GM21447 (cell line): ENCODE measurements around the gene HACL1.
"Not testable (repeated sequence)": the region's sequence is repeated elsewhere in the genome, so short reads cannot be mapped to it uniquely, and the experiment has no call there.

Experiments used
- ATAC-seq: cut with Tn5 transposase; IDR thresholded peaks from one replicate; pipeline ENCODE4 v1.9.1; 2021; ENCODE audit not compliant: unreplicated experiment

HACL1 gene

DNA sequence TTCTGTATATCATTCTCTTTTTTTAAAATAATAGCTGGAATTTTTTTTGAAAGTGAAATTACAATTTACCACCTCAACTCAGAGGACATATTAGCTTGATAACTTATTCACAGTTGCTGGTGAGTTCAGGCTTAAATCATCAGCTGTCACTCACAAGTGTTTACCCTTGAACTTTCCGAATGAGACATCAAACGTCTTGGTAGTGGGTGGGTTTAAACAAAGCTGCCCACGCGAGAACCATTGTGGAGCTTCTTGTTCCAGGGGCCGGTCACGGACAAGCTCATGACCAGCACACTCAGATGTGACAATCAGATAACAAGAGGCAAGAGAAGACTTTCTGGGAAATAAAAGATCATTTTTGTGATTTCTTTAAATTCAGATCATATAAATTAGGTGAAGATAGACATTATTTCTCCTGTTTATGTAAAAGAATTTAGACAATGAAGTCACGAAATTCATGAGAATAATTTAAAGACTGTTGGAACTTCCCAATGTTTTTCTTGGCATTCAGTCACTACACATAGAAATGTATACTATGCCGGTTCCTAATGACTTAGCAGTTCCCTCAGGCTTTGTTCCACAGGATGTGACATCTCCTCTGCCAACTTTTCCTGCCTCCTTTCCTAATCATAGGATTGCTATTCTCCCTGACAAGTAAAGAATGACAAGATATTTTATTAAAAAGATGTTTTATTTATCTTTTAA is 29.4 kb upstream of the HACL1 start:
- no peak for ATAC-seq

DNA sequence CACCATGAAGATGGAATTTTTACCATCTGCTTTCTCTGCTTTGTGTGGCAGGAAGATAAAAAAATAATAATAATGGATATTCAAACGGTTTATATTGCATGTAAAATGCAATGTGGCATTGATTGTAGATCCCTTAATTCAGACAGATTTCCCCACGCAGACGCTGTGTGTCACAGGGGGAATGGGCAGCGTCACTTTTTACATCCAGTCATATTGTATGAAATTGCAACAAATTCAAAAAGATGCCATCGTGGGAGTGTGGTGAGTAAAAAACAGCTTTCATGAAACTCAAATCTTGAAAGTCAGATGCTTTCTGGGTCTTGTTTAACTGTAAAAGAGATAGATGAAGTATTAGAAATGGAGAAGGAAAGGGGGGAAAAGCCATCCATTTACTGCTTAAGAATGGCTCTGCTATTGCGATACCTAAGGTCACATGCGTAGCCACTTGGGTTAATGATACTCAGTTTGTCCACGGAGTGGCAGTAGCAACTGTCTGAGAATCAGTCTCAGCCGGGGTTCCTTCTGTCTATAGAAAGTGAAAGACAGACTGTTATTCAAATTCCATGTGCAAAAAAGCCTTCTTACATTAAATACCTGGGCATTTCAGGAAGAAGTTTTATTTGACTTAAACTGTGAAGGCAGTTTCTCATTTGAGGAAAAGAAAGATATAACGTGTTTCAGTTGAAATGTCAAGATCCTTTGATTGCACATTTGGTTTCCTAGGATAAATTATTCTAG is 28.7 kb upstream of the HACL1 start:
- peak; percentile 99 for ATAC-seq

DNA sequence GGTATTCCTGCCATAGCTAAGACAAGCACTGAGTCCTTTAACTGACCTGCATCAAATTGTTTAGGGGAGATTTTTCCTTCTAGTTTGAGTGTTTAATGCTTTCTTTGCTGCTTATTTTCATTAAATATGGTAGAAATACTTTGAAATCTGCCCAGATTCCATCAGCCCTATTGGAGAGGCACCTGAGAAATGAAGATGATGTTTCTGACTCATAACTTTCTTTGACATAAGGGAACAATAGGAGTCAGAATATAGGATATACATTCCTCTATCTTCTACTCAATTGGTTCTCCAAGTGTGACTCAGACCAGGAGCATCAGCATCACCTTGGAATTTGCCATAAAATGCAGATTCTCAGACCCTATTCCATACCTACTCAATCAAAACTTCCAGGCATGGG is 27.6 kb upstream of the HACL1 start:
- ATAC-seq = no peak

DNA sequence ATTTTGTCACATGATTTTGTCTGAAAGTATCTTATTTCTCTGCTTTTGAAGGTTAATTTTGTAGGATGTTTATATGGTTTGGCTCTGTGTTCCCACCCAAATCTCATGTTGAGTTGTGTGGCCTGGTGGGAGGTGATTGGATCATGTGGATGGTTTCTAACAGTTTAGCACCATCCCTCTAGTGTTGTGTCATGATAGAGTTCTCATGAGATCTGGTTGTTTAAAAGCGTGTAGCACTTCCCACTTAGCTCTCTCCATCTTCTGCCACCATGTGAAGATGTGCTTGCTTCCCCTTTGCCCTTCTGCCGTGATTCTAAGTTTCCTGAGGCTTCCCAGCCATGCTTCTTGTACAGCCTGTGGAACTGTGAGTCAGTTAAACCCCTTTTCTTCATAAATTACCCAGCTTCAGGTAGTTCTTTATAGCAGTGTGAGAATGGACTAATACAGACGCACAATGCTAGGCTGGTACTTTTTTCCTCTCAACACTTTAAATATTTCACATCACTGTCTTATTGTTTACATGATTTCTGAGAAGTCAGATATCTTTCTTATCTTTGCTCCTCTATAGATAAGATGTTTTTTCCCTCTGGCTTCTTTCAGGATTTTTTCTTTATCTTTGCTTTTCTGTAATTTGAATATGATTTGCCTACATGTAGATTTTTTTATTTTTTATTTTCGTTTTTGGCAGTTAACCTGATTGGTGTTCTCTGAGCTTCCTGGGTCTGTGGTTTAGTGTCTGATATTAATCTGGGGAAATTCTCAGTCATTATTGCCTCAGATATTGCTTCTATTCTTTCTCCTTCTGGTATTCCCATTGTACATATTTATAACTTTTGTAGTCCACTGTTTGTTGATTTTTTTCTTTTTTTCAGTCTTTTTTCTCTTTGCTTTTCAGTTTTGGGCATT is 22.4 kb upstream of the HACL1 start:
- ATAC-seq = no peak

DNA sequence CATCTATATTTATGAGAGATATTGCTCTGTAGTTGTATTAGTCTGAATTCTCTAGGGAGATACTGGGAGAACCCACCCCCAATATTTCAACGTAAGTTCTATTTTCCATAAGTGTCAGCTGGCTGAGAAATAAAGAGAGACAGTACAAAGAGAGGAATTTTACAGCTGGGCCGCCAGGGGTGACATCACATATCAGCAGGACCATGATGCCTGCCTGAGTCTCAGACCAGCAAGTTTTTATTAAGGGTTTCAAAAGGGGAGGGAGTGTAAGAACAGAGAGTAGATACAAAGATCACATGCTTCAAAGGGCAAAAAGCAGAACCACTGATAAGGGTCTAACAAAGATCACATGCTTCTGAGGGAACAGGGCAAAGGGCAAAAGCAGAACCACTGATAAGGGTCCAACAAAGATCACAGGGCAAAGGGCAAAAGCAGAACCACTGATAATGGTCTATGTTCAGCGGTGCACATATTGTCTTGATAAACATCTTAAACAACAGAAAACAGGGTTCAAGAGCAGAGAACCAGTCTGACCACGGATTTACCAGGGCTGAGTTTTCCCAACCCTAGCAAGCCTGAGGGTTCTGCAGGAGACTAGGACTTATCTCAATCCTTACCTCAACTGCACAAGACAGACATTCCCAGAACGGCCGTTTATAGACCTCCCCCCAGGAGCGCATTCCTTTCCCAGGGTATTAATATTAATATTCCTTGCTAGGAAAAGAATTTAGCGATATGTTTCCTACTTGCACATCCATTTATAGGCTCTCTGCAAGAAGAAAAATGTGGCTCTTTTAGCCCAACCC is 18.5 kb upstream of the HACL1 start:
- not testable (repeated sequence) for ATAC-seq

DNA sequence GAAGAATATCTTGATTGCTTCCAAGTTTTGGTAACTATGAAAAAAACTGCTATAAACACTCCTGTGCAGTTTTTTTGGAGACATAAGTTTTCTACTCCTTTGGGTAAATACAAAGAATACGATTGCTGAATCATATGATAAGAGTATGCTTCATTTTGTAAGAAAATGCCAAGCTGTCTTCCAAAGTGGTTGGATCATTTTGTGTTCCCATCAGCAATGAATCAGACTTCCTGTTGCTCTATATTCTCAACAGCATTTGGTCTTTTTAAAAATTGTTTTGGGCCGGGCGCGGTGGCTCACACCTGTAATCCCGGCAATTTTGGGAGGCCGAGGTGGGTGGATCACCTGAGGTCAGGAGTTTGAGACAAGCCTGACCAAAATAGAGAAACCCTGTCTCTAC is 14.7 kb upstream of the HACL1 start:
- no peak for ATAC-seq

DNA sequence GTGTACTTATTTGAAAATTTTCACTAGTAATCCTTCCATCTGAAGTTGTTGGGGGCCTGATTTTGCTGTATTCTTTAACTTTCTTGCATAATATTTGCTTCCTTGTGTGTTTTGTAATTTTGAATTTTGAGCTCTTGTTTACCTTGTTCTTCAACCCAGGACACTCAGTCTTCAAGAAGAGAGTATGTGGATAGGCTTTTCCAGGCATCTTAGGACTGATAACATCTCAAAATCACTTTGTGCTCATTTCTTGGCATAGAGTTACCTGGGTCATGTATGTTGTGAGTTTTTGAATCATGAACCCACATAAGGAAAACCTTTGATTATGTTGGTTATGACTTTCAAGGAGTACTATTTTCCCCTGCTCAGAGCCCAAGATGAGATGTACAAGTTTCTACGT is 13.6 kb upstream of the HACL1 start:
- no peak for ATAC-seq

DNA sequence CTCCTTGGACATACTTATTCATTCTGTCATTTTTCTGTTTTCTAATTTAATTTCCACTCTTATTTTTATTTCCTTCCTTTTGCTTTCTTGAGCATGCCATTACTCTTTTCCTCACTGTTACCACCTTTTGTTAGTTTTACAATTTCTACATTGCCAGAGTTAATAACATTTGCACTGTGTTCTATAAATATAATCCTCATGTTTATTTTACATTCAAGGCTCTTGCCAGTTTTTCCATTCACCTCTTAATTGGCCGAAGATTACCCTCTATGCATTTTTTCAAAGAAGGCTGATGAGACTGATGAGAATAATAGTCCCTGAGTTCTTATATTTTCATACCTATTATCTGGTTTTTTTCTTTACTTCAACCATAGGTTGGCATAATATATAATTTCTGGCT is 10.6 kb upstream of the HACL1 start:
- no peak for ATAC-seq

DNA sequence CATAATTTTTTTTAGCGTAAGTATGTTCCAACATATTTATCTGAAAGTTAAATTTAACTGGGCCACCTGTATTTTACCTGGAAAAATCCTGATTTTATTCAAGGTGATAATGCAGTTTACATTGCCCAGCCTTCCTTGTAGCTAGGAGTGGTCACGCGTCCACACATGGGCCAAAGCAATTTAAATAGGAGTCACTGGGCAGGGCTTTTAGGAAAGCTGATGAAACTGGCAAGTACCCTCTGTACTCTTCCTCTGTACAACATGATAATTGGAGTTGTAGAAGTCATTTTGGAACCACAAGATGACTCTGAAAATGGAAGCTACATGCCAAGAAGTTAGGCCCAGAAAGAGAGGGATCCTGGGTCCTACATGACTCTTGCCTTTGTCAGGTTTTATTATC is 9.6 kb upstream of the HACL1 start:
- ATAC-seq = no peak

DNA sequence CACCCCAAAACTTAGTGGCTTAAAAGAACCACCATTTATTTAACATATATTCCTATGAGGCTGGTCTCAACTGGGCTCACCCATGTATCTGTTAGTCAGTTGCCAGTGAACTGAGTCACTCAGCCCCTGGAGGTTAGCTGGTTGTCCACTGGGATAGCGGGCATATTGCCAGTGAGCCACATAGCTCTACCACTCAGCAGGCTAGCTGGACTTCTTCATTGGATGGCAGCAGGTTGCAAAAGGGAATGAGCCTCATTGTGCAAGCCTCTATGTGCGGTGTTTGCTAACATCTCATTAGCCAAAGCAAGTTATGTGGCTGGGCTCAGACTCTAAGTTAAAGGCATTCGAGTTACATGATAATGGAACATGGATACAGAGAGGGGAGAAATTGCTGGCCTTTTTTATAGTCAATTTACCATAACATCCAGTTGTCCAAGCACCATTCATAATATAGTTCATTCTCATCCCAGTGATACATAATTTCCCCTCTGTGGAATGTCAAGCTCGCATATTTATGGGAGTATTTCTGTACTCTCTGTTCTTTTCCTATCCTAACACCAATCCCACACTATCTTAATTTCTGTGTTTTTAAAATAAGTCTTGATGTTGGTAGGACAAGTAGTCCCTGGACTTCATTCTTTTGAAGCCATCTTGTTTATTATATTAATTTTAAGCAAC is 8.9 kb upstream of the HACL1 start:
- no peak for ATAC-seq

DNA sequence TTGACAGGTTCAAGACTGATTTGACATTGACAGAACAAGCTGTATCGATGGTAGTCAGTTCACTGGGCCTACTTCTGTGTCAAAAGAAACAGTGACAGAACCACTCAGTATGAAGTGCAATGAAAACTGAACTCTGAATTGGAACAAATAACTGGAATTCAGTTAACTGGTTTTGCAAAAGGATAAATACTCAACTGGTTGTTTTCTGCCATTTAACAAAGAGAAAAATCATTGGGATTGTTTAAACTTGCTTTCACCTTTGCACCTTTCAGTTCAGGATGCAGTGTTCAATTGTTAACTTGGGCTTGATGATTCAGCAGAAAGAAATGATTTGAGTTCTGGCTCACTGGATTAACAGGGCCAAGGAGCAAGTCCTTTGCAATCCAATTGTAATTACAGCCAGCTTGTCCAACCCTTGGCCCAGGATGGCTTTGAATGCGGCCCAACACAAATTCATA is 5.1 kb upstream of the HACL1 start:
- no peak for ATAC-seq

DNA sequence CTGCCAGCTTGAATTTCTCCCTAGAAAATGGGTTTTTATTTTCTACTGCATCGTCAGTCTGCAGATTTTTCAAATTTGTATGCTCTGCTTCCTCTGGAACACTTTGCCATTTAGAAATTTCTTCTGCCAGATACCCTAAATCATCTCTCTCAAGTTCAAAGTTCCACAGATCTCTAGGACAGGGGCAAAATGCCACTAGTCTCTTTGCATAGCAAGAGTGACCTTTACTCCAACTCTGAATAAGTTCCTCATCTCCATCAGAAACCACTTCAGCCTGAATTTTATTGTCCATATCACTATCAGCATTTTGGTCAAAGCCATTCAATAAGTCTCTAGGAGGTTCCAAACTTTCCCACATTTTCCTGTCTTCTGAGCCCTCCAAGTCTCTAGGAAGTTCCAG is 3.2 kb upstream of the HACL1 start:
- not testable (repeated sequence) for ATAC-seq

DNA sequence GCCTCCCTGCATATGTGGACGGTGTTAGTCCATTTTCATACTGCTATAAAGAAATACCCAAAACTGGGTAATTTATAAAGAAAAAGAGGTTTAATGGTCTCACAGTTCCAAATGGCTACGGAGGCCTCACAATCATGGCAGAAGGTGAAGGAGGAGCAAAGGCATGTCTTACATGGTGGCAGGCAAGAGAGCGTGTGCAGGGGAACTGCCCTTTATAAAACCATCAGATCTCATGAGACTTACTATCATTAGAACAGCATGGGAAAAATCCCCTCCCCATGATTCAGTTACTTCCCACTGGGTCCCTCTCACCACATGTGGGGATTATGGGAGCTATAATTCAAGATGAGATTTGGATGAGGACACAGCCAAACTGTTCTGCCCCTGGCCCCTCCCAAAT is 1.4 kb upstream of the HACL1 start:
- ATAC-seq = not testable (repeated sequence)

DNA sequence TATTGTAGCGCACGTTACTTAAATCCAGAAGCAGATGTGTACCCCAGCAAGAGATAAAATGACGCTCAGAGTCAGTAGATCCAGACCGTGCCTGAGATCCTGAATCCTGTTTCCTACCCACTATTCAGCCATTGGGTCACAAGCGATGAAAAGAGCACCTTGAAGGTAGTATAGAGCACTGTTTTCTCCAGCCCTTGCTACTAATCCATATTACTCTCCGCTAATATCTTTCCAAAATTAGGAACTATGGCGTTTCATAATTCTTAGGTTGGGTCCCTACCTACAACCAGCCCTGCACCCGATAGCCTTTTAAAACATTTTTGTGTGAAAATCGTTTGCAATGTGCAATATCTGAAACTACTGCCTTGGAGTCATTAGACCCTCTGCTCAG is 772 bp upstream of the HACL1 start:
- peak; percentile 9 for ATAC-seq

DNA sequence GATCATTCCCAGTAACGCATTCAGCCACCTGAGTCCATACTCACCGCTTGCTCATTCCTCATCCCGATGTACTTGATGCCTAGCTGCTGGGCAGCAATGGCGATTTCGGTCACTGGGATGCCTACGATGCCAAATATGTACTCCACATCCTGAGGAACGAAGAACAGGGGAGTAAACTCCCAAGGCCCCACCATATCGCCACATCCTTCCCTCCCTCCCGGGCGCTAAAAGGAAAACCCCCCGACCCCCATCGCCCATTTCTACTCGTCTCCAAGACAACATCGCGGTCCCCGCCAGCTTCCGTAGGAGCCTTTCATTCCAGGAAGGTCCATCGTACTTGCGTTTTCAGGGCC is 347 bp downstream of the HACL1 start:
- ATAC-seq = peak; percentile 13

DNA sequence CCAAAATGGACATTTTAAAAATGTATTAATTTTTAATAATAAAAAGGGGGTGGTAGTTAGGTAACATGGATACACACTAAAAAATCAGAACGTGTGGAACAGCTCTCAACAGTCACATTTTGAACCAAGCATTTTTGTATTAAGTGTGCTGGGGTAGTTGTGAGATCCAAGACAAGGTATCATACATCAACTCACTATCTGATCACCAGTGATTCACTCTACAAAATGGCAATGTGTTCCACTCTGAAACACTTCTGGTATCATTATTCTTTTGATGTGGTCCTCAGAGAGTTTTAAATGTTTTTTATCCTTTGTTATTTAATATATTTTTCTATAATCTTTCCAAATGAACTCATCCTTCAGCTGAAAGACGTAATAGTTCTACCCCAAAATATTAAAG is 5.4 kb downstream of the HACL1 start:
- no peak for ATAC-seq

DNA sequence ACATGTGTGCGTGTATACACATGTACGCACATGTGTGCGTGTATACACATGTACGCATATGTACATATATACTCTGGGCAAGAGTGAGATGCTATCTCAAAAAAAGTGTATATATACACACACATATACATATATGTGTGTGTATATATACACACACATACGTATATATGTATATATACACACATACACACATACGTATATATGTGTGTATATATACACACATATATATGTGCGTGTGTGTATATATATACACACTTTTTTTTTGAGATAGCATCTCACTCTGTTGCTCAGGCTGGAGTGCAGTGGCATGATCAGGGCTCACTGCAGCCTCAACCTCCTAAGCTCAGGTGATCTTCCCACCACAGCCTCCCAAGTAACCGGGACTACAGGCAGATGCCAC is 8.4 kb downstream of the HACL1 start:
- ATAC-seq = no peak

DNA sequence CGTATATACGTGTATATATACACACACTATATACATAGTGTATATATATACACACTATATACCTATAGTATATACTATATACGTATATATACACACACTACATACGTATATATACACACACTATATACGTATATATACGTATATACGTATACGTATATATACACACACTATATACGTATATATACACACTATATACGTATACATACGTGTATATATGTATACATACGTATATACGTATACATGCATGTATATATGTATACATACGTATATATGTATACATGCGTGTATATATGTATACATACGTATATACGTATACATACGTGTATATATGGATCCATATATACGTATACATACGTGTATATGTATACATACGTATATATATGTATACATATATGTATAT is 9.4 kb downstream of the HACL1 start:
- ATAC-seq = no peak

DNA sequence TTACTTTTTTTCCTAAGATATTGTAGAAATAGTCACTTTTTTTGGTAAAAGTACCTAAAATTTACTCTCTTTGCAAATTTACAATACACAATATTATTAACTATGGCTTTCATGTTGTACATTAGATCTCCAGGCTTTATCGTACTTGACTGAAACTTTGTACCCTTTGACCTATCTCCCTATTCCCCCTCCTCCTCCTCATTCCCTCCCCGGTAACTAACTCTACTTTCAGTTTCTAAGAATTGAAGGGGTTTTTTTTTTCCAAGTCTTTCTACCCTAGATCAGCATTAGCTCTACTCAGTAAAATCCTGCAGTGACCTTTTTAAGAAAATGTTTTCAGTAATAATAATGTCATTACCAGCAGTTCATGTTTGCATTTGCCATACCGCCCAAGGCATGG is 10.1 kb downstream of the HACL1 start:
- ATAC-seq = no peak

DNA sequence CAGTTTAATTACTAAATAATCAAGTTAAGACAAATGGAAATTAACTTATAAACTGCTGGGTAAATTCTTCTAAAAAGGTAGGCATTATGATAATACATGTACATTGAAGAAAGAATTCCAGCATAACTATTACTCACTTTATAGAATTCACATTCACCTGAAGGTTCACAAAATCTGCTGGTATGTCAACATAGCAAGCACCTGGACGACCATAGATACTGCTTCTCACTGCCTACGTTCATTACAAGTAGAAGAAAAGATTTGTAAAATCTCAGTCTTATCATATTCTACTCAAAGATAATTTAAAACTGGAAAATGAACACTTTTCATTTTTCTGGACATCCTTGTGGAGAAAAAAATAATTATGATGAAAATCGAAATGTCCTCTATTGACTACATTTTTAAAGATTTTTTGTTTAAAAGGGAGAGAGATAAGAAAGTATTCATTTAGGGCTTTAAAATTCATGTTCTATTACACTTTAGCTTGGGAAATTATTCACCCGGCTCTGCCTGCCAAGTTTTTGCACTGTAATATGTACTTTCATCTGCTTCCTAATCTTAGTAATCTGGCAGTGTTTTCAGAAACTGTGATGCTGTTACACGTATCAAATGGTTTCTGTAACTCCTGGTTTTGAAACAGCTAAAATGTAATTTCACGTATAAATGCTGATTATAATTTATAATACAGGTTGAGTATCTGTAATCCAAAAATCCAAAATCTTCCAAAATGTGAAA is 16.1 kb downstream of the HACL1 start:
- ATAC-seq = no peak
